ENCODE measurements around the gene HEXIM1. TPM values are rescaled to one million over a fixed set of nuclear protein-coding genes. Genes with fewer than 3 reads are reported as not detected.
A peak's percentile ranks its signal among the peaks of the same experiment; 100 is the strongest.

HEXIM1 gene
- total and polyA plus RNA-seq, 4 donors = 40.8 to 64.0 (median 55.7) TPM

DNA sequence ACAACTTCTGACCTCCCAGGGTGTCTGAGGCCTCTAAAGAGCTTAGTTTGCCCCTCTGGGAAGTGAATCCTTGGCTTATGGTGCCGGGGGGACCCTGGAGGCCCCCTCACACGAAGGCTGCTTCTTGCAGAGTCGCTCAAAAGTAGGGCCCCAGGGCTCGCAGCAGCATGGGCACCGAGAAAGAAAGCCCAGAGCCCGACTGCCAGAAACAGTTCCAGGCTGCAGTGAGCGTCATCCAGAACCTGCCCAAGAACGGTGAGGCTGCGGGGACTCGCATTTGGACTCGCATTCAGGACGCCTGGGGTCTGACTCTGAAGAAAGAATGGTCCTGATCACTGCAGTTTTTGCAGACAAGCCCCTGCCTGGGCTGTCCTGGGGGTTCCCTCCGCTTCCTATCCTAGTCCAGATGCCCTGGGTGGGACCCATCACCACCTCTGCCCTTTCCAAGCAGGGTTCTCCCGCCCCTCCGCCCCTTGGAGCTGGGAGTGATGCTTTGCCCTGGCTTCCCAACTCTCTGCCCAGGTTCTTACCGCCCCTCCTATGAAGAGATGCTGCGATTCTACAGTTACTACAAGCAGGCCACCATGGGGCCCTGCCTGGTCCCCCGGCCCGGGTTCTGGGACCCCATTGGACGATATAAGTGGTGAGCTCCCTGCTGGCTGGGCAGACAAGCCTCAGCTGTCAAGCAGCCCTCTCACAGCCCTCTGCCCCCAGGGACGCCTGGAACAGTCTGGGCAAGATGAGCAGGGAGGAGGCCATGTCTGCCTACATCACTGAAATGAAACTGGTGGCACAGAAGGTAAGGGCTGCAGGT, 12.1 kb upstream of the HEXIM1 start:
- DNase-seq (peak in 1 of 2 donors; percentile 79), ATAC-seq (ENCODE audit: low FRiP score) (no peak)
- H3K9me3 ChIP-seq (ENCODE audit: control insufficient read depth, low read length) = no peaks in the 10 kb centered on the region
- WGBS, 2 donors = 31 to 32% methylated on average over 20 to 21 of the region's 21 CpGs
- H3K27ac ChIP-seq (ENCODE audit: low read depth in 1 of 2, low read length in 2 of 2) = peak overlapping the region in 1 of 2 donors; percentile 76
- H3K4me3 ChIP-seq (ENCODE audit: low read length in 2 of 2) = peak overlapping the region; percentile 58 to 75
- H3K4me1 ChIP-seq (ENCODE audit: control insufficient read depth in 1 of 2, insufficient read depth in 2 of 2, low read length in 2 of 2) = no peaks in the 10 kb centered on the region
- H3K27me3 ChIP-seq (ENCODE audit: control insufficient read depth in 1 of 2, insufficient read depth in 2 of 2, low read length in 1 of 2) = no peaks in the 10 kb centered on the region
- intact Hi-C loops (cut with DNase I) = loop anchor here (1.0 to 10.0 kb wide), 2 partner anchors 61 to 361 kb away; no protein-coding TSS in a partner anchor
- H3K36me3 ChIP-seq (ENCODE audit: control insufficient read depth in 1 of 2, insufficient read depth in 2 of 2, low read length in 1 of 2) = no peaks in the 10 kb centered on the region

DNA sequence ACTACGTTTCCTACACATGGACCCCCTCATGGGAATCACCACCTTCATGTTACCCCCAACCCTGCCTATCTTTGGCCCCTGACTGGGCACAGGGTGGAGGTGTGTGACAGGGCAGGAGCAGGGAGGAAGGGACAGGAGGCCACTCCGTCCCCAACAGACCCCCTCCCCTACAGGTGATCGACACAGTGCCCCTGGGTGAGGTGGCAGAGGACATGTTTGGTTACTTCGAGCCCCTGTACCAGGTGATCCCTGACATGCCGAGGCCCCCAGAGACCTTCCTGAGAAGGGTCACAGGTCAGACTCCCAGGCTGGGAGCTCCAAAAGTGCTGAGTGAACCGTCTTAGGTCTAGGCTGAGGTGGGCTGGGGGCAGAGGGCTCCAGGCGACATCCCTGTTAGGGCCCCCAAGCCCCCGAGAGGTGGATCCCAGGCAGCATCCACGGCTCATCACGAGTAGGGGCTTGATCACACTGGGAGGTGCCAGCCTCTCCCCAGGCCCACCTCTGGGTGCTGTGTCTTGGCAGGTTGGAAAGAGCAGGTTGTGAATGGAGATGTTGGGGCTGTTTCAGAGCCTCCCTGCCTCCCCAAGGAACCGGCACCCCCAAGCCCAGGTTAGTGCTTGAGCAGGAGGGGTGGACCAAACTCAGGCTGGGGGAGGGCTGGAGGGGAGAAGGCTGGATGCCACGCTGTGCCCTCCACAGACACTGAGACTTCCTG, 11.3 kb upstream of the HEXIM1 start:
- intact Hi-C loops (cut with DNase I) = loop anchor here in 1 of 2 donors (10.0 kb wide), 1 partner anchor 362 kb away; no protein-coding TSS in a partner anchor
- no peak overlapping the region for H3K27ac ChIP-seq (ENCODE audit: low read depth in 1 of 2, low read length in 2 of 2)
- H3K9me3 ChIP-seq (ENCODE audit: control insufficient read depth, low read length) = no peaks in the 10 kb centered on the region
- no peak overlapping the region for H3K4me3 ChIP-seq (ENCODE audit: low read length in 2 of 2)
- H3K4me1 ChIP-seq (ENCODE audit: control insufficient read depth in 1 of 2, insufficient read depth in 2 of 2, low read length in 2 of 2) = no peaks in the 10 kb centered on the region
- 81 to 84% methylated on average over 12 of the region's 12 CpGs for WGBS, 2 donors
- DNase-seq (peak in 1 of 2 donors; percentile 63), ATAC-seq (ENCODE audit: low FRiP score) (no peak)
- no peaks in the 10 kb centered on the region for H3K36me3 ChIP-seq (ENCODE audit: control insufficient read depth in 1 of 2, insufficient read depth in 2 of 2, low read length in 1 of 2)
- no peaks in the 10 kb centered on the region for H3K27me3 ChIP-seq (ENCODE audit: control insufficient read depth in 1 of 2, insufficient read depth in 2 of 2, low read length in 1 of 2)

GRCh38 chr17:45137561-45138305, 10.5 kb upstream of the HEXIM1 start:
- Histone ChIP-seq H3K4me1 (ENCODE audit: control insufficient read depth in 1 of 2, insufficient read depth in 2 of 2, low read length in 2 of 2) (no peaks in the 10 kb centered on the region), H3K4me3 (ENCODE audit: low read length in 2 of 2) (no peak overlapping the region), H3K27ac (ENCODE audit: low read depth in 1 of 2, low read length in 2 of 2) (no peak overlapping the region), H3K27me3 (ENCODE audit: control insufficient read depth in 1 of 2, insufficient read depth in 2 of 2, low read length in 1 of 2) (no peaks in the 10 kb centered on the region), H3K9me3 (ENCODE audit: control insufficient read depth, low read length) (no peaks in the 10 kb centered on the region), H3K36me3 (ENCODE audit: control insufficient read depth in 1 of 2, insufficient read depth in 2 of 2, low read length in 1 of 2) (no peaks in the 10 kb centered on the region)
- ATAC-seq (ENCODE audit: low FRiP score) (no peak), DNase-seq (peak in 1 of 2 donors; percentile 62)
- intact Hi-C loops (cut with DNase I) = loop anchor here in 1 of 2 donors (10.0 kb wide), 1 partner anchor 363 kb away; no protein-coding TSS in a partner anchor
- 87 to 90% methylated on average over 11 of the region's 11 CpGs for WGBS, 2 donors

DNA sequence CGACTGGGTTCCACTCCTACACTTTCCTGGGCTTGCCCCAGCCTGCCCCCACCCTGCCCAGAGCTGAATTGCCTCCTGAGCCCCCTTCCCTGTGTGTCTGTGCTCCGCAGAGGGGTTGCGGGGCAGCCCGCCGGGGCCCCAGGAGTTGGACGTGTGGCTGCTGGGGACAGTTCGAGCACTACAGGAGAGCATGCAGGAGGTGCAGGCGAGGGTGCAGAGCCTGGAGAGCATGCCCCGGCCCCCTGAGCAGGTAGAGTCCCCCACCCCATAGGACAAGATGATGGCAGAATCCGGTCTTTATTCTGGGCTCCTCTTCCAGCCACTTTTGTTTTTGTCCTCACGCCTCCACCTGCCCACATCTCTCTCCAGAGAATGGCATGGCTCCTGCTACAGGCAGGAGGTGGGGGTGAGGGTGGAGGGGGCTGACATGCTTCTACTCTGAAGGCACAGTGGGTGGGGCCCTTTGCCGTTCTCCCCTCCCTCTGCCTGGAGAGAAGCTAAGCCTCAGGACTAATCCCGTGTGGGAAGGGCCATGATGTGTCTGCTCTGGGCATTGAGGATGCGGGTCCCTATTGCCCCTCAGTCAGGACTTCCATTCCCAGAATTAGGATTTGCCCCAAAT, 9.3 kb upstream of the HEXIM1 start:
- Histone ChIP-seq H3K4me3 (ENCODE audit: low read length in 2 of 2) (no peak overlapping the region), H3K9me3 (ENCODE audit: control insufficient read depth, low read length) (no peaks in the 10 kb centered on the region), H3K27ac (ENCODE audit: low read depth in 1 of 2, low read length in 2 of 2) (no peak overlapping the region), H3K4me1 (ENCODE audit: control insufficient read depth in 1 of 2, insufficient read depth in 2 of 2, low read length in 2 of 2) (no peaks in the 10 kb centered on the region), H3K36me3 (ENCODE audit: control insufficient read depth in 1 of 2, insufficient read depth in 2 of 2, low read length in 1 of 2) (no peaks in the 10 kb centered on the region), H3K27me3 (ENCODE audit: control insufficient read depth in 1 of 2, insufficient read depth in 2 of 2, low read length in 1 of 2) (no peaks in the 10 kb centered on the region)
- 77 to 83% methylated on average over 12 to 14 of the region's 14 CpGs for WGBS, 2 donors
- intact Hi-C loops (cut with DNase I) = loop anchor here in 1 of 2 donors (10.0 kb wide), 1 partner anchor 364 kb away; no protein-coding TSS in a partner anchor
- no peak for ATAC-seq (ENCODE audit: low FRiP score)
- DNase-seq = peak; percentile 35 to 64

- no peaks in the 10 kb centered on the region for H3K9me3 ChIP-seq (ENCODE audit: control insufficient read depth, low read length)
- intact Hi-C loops (cut with DNase I) = loop anchor here in 1 of 2 donors (10.0 kb wide), 1 partner anchor 365 kb away; no protein-coding TSS in a partner anchor
- H3K4me1 ChIP-seq (ENCODE audit: control insufficient read depth in 1 of 2, insufficient read depth in 2 of 2, low read length in 2 of 2) = no peaks in the 10 kb centered on the region
- no peaks in the 10 kb centered on the region for H3K36me3 ChIP-seq (ENCODE audit: control insufficient read depth in 1 of 2, insufficient read depth in 2 of 2, low read length in 1 of 2)
- H3K27ac ChIP-seq (ENCODE audit: low read depth in 1 of 2, low read length in 2 of 2) = no peak overlapping the region
- no peaks in the 10 kb centered on the region for H3K27me3 ChIP-seq (ENCODE audit: control insufficient read depth in 1 of 2, insufficient read depth in 2 of 2, low read length in 1 of 2)
- DNase-seq (peak; percentile 14 to 46), ATAC-seq (ENCODE audit: low FRiP score) (no peak)
- WGBS, 2 donors = 73 to 80% methylated on average over 4 of the region's 4 CpGs
- no peak overlapping the region for H3K4me3 ChIP-seq (ENCODE audit: low read length in 2 of 2)
Observed at GRCh38 chr17:45139533-45139920, 8.7 kb upstream of the HEXIM1 start.

- WGBS, 2 donors = 51 to 61% methylated on average over 13 of the region's 13 CpGs
Observed at GRCh38 chr17:45143094-45143670, 5.1 kb upstream of the HEXIM1 start.

DNA sequence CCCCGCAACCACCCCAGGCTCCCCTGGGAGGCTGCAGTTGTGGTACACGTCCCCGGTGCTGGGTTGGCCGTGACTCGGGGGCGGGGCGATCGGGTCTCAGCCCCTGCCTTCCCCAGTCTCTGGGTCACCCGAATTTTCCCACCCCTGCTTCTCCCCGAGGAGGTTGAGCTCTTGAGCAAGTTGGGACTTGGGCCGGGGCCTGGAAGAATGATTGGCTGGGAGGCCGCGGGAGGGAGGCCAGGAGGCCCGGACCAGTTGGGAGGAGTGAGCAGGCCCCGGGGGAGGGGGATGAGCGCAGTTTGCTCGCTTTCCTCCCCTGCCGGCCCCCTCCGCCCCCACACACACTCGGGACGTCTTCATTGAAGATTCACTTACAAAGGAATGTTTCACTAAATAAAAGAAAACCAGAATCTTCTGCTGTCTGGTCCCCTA, 4.5 kb upstream of the HEXIM1 start:
- peak; percentile 50 for ATAC-seq (ENCODE audit: low FRiP score)
- 0 to 2% methylated on average over 20 to 21 of the region's 21 CpGs for WGBS, 2 donors
- Histone ChIP-seq H3K36me3 (ENCODE audit: control insufficient read depth in 1 of 2, insufficient read depth in 2 of 2, low read length in 1 of 2) (no peaks in the 10 kb centered on the region), H3K4me1 (ENCODE audit: control insufficient read depth in 1 of 2, insufficient read depth in 2 of 2, low read length in 2 of 2) (no peaks in the 10 kb centered on the region), H3K4me3 (ENCODE audit: low read length in 2 of 2) (peak overlapping the region; percentile 11 to 45), H3K9me3 (ENCODE audit: control insufficient read depth, low read length) (no peaks in the 10 kb centered on the region), H3K27ac (ENCODE audit: low read depth in 1 of 2, low read length in 2 of 2) (peak overlapping the region; percentile 41 to 90), H3K27me3 (ENCODE audit: control insufficient read depth in 1 of 2, insufficient read depth in 2 of 2, low read length in 1 of 2) (peaks cover 0 to 2% of the 10 kb centered on the region in 2 donors)
- peak; percentile 94 to 97 for DNase-seq
- intact Hi-C loops (cut with DNase I) = loop anchor here in 1 of 2 donors (10.0 kb wide), 1 partner anchor 171 kb away; the partner anchor contains the start of gene MAP3K14

More at GRCh38 chr17:45143094-45143670, 5.1 kb upstream of the HEXIM1 start:
- Histone ChIP-seq H3K36me3 (ENCODE audit: control insufficient read depth in 1 of 2, insufficient read depth in 2 of 2, low read length in 1 of 2) (no peaks in the 10 kb centered on the region), H3K4me3 (ENCODE audit: low read length in 2 of 2) (no peak overlapping the region), H3K4me1 (ENCODE audit: control insufficient read depth in 1 of 2, insufficient read depth in 2 of 2, low read length in 2 of 2) (no peaks in the 10 kb centered on the region), H3K9me3 (ENCODE audit: control insufficient read depth, low read length) (no peaks in the 10 kb centered on the region), H3K27ac (ENCODE audit: low read depth in 1 of 2, low read length in 2 of 2) (peak overlapping the region; percentile 41 to 90), H3K27me3 (ENCODE audit: control insufficient read depth in 1 of 2, insufficient read depth in 2 of 2, low read length in 1 of 2) (no peaks in the 10 kb centered on the region)
- no peak for ATAC-seq (ENCODE audit: low FRiP score)
- intact Hi-C loops (cut with DNase I) = loop anchor here in 1 of 2 donors (10.0 kb wide), 1 partner anchor 172 kb away; the partner anchor contains the start of gene MAP3K14
- peak; percentile 38 to 65 for DNase-seq
